GM21515 (cell line): ENCODE measurements around the gene SLC35A5.
"Not testable (repeated sequence)": the region's sequence is repeated elsewhere in the genome, so short reads cannot be mapped to it uniquely, and the experiment has no call there.

Experiments
- ATAC-seq: cut with Tn5 transposase; IDR thresholded peaks from one replicate; pipeline ENCODE4 v1.9.1; 2021; ENCODE audit not compliant: unreplicated experiment

Gene SLC35A5

GRCh38 chr3:112561734-112562529, at the start of gene SLC35A5, which contains the start of gene ATG3:
Gene SLC35A5 (plus strand): TSS chr3:112562045. CDS start chr3:112563404, 1,359 bp downstream.
Gene ATG3 (minus strand): TSS chr3:112561962. CDS start chr3:112561528, 434 bp downstream.
- ATAC-seq: peak; percentile 81

GRCh38 chr3:112512320-112512719, 49.5 kb upstream of the SLC35A5 start:
- ATAC-seq: no peak

- ATAC-seq: peak; percentile 99
Observed at GRCh38 chr3:112514527-112515128, 47.2 kb upstream of the SLC35A5 start.

- ATAC-seq: not testable (repeated sequence)
Observed at GRCh38 chr3:112518970-112519369, 42.9 kb upstream of the SLC35A5 start.

GRCh38 chr3:112519424-112520001, 42.3 kb upstream of the SLC35A5 start:
- ATAC-seq: peak; percentile 55

GRCh38 chr3:112524127-112524526, 37.7 kb upstream of the SLC35A5 start:
- not testable (repeated sequence) for ATAC-seq

- ATAC-seq: no peak
Observed at GRCh38 chr3:112530573-112530972, 31.3 kb upstream of the SLC35A5 start.

GRCh38 chr3:112531358-112531781, 30.5 kb upstream of the SLC35A5 start:
- ATAC-seq: no peak

GRCh38 chr3:112539825-112540650, 21.8 kb upstream of the SLC35A5 start:
- peak; percentile 87 for ATAC-seq

GRCh38 chr3:112546216-112546759, 15.6 kb upstream of the SLC35A5 start:
- no peak for ATAC-seq

- ATAC-seq: no peak
Observed at GRCh38 chr3:112550859-112551258, 11.0 kb upstream of the SLC35A5 start.

- ATAC-seq: no peak
Observed at GRCh38 chr3:112555535-112556170, 6.2 kb upstream of the SLC35A5 start.

- no peak for ATAC-seq
Observed at GRCh38 chr3:112557976-112558375, 3.9 kb upstream of the SLC35A5 start.

GRCh38 chr3:112560307-112560706, 1.5 kb upstream of the SLC35A5 start:
- no peak for ATAC-seq

- peak; percentile 30 for ATAC-seq
Observed at GRCh38 chr3:112560721-112561483, 943 bp upstream of the SLC35A5 start.

- ATAC-seq: peak; percentile 47
Observed at GRCh38 chr3:112561484-112561733, 436 bp upstream of the SLC35A5 start.

- ATAC-seq: not testable (repeated sequence)
Observed at GRCh38 chr3:112564247-112564939, 2.5 kb downstream of the SLC35A5 start.

- ATAC-seq: no peak
Observed at GRCh38 chr3:112564940-112565305, 3.1 kb downstream of the SLC35A5 start.

- ATAC-seq: no peak
Observed at GRCh38 chr3:112568642-112569041, 6.8 kb downstream of the SLC35A5 start.
